ENCODE measurements around the gene PPP1R14B.

DNA sequence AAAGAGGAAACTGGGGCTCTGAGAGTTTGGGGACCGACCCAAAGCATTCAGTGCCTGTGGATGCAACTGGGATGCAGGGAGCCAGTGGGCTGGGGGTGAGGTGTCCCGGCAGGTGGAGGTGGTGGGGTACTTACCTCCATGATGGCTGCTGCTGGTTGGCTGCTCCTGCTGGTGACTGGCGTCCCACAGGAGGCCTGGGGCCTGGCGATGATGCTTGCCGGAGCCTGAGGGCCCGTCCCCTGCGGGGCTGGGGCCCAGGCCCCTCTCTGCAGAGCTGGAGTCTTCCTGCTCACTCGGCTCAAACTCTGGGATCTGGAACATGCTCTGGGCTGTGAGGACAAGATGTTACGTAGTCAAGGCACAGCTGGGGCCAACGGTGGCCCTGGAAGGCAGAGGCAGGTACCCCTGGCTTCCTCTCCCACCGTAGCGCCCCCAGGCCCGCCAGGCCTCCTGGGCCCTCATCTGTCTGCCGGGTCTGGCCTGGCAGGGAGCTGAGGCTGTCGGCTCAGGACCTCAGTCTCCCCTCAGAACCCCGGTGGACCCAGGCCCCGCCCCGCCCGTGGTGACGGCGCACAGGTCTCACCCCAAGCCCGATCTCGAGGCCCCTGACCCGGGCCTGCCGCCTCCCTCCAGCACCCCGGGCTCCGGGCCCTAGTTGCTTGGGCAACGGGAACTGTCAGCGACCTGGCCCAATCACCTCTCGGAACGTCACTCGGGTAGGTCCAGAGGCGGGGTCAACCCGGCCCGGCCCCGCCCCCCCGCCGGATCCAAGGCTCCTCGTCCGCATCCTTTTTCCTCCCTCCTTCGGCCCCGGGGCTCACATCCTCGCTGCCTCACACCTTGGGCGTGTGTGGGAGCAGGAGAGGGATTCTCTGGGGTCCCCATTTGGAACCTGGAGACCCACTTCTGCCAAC lies 37.6 kb upstream of the PPP1R14B start, which contains the start of gene BAD:
- TF ChIP-seq CTCF (conservative IDR thresholded peaks at IDR 0.05): no peak
- TF ChIP-seq ZFX (IDR thresholded peaks at IDR 0.05): peak; percentile 63; the same call in 1 of the 2 replicates

All from C4-2B (cell line).